ENCODE results near the gene BMAL1. TPM values are rescaled to one million over a fixed set of nuclear protein-coding genes. Genes with fewer than 3 reads are reported as not detected.

BMAL1 gene
- polyA plus RNA-seq, 3 donors, result 8.1 to 14.1 (median 12.7) TPM

GRCh38 chr11:13339195-13340153 is 61.9 kb downstream of the BMAL1 start:
- DNase-seq, result no peak

DNA sequence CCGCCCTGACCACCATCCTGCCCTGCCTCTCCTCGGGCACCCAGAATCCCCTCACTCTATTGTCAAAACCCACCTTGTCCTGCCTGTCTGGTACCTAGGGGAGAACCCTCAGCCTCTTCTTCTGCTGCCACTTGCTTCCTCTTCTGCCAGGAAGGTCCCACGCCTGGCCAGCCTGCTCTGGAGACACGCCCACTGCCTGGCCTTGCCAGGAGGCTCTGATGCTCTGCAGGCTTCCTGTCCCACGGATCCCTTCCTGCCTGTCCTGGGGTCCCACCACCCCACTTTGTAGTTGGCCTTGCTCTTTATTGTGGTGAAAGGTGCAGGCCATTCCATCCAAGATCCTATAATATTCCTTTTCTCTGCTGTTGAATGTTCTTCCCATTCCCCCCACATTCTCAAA is 63.4 kb downstream of the BMAL1 start:
- no peak for DNase-seq

- no peak for DNase-seq
Observed at GRCh38 chr11:13343067-13343466, 65.5 kb downstream of the BMAL1 start.

GRCh38 chr11:13343931-13344717 is 66.5 kb downstream of the BMAL1 start:
- DNase-seq, result peak; percentile 81

DNA sequence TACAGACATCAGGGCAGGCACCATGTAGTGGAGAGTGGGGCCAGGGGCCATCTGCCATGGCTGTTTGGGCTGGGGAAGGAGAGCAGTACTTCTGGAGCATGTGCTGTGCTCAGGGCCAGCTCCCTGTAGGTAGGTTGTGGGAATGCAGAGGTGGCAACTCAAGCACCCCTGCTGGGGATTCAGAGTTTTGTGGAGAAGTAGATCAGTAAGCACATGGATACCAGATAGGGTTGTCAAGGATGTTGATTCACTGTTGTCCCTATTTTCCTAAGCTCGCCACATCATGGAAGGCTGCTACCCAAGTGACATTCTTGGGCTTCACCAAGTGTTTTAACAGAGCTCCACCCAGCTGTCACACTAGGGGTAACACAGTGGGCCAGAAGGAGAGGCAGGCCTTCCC is 67.2 kb downstream of the BMAL1 start:
- no peak for DNase-seq

DNA sequence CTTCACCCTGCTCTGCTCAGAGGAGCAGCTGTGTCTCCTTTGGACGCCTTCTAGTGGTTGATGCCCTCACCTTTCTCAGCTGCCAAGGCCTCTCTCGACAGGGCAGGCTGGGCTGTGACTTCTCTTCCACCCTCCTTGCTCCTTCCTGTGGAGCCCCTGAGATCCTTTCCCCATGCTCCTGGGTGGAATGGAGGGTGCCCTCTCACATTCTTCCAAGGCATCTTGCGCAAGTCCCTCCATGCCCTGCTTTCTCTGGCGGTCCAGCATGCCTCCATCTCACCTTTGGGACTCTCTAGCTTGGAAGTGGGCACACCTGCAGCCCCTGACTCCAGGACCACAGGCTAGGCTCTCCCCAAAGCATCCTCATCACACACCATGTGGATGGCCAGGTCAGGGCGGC is 68.9 kb downstream of the BMAL1 start:
- no peak for DNase-seq

GRCh38 chr11:13347901-13348300 is 70.3 kb downstream of the BMAL1 start:
- DNase-seq, result no peak

DNA sequence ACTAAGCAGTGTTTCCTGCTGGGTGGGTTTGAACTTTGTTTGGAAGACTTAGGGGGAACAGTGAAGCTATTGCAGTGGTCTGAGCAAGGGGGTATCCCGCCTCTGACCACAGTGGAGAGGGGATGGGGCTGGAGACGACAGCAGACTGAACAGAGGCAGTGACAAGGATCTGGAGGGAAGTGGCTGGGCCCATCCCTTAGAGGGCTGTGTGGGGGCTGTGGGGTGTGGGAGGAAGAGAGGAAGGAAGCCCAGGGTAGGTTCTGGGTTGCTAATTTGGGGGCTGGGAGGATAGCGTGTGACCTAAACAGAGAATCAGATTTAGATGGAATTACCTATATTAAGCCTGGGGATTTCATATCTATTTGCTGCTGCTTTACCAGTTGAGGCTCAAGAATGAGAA is 70.7 kb downstream of the BMAL1 start:
- no peak for DNase-seq

DNA sequence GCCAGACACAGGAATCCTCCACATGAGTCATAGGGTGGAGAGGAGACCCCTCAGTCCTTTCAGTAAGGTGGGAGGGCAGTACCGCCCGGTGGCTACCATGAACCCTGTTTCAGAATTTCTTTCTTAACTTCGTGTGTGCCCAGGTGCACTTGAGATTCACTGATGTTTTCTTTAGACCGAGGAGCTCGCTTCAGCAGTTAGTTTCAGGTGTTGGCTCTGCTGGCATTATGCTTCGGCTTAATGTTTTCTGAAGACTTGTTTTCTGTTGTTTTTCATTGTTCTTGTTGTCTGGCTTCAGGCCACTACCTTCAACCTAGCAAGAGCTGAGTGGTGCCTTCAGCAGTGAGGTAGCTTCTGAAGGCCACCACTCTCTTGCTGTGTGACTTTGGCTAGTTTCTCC is 71.5 kb downstream of the BMAL1 start:
- DNase-seq, result no peak

DNA sequence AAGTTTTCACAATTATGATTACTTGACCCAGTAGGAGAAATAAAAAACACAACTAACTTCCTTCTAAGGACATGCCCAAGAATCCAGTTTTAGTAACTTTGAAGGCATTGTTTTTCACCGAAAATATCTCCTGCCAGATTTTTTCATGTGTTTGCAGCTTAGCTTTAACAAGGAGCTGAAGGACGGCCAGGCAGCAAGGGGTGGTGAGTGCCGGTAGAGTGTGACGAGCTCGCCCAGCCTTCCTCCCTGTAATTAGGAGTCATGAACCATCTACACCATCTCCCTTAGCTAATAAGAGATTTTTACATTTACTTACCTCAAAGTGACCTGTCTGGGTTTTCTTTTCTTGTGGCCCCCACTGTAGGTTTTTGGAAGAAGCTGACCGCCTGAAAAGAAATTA is 72.0 kb downstream of the BMAL1 start:
- no peak for DNase-seq

DNA sequence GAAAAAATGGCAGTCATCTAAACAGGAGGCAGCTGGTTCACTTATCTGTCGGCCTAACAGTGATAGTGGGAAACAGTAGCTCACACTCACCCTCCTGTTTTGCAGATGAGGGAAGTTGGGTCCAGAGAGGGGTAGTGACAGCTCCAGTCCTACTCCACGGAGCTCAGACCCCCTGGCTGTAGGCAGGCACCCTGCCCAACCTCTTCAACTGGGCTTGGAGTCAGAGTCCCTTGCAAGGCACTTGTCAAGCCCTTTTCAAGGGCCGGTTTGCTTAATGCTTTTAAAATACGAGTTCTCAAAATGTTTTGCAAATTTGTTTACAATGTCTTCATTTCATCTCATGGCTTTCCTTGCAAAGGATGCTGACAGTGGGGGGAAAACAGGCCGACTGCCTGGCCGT is 75.1 kb downstream of the BMAL1 start:
- no peak for DNase-seq

- DNase-seq, result no peak
Observed at GRCh38 chr11:13354335-13354734, 76.7 kb downstream of the BMAL1 start.

DNA sequence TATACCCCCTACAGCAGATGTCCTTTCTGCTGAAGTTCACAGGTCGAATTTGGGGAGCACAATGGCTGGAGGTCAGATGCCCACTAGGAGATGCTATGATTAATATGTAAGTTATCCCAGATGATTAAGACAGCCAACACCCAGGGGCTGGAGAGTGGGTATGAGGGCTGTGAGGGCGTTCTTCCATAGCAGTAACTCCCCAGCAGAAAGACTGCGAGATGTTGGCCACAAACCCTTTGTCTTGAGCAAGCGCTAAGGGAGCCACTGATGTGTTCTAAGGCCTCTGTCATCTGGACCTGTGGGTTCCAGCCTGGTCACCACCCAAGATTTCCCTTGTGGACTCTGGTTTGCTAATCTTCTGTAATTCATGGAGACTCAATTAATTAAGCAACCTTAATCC is 77.6 kb downstream of the BMAL1 start:
- no peak for DNase-seq

GRCh38 chr11:13357232-13357631 is 79.6 kb downstream of the BMAL1 start:
- no peak for DNase-seq

- no peak for DNase-seq
Observed at GRCh38 chr11:13358596-13359270, 81.1 kb downstream of the BMAL1 start.

DNA sequence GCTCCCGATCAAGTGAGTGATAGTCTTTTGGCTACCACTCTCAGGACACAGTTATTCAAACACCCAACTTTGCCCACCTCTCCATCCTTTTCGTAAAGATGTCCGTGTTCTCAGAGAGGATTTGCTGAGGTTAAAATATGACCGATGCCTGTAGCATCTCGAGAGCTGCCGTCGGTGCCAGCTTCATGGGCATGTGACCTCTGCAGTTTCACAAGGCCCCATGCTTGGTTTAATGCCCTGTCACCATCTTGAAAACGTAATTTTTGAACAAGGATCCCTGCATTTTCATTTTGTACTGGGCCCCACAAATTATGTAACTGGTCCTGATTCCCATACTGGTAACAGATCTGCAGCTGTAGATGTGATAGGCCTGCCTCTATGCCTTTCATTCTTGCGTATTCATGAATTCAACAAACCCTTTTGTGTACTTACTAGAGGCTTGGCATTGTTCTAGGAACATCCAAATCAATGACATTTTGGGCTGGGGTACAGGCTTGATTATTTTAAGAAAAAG is 85.1 kb downstream of the BMAL1 start:
- no peak for DNase-seq

DNA sequence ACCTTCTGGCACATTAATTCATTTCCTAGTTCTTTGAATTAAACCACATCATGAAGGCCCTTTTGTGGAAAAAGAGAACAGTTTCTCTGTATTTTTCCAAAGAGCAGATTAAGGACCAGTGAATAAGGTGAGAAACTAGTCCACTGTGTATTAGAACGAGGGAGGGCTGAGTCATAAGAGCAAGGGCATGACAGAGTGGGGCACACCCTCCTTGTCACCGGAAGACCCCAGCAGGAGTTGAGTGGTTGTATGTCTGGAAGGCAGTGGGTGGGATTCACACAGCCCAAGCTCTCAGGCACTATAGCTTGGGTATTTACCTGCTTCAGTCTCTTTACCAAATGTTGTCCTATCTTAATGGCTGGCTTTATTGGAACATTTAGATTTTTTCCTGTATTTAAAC is 86.8 kb downstream of the BMAL1 start:
- no peak for DNase-seq

- no peak for DNase-seq
Observed at GRCh38 chr11:13366266-13367026, 88.9 kb downstream of the BMAL1 start.

GRCh38 chr11:13367115-13367514 is 89.5 kb downstream of the BMAL1 start:
- DNase-seq, result no peak

DNA sequence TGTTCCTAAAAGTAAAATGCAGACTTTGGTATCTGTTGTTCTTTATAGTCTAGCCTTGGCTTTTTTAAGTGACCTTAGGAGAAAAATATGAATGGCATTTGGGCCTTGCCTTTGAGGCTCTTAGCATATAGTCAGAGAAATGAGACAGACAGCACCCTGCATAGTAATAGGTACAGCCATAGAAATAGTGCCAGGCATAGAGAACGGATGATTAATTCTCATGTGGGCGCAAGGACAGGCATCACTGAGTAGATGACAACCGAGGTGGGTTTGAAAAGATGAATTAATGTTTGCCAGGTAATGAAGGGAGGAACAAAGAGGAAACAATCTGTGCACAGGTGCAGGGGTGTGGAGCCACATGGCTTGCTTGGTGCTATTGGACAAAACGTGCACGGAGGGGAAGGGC is 90.5 kb downstream of the BMAL1 start:
- DNase-seq, result no peak

DNA sequence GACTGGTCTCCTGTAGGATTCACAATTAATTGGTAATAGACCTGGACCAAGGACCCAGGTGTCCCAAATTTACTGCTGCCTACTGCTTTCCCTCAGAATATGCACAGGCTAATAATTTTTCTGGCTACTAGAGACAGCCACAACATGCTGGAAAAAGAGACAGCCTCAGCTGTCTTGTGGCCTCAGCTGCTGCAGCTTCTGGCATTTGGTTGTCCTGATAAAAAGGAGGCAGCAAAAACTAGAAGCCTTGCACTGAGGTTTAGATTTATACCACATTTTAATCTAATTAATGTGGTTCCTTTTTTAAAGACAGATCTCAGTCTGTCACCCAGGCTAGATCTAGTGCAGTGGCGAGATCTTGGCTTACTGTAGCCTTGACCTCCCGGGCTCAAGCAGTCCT is 95.6 kb downstream of the BMAL1 start:
- DNase-seq, result no peak

- no peak for DNase-seq
Observed at GRCh38 chr11:13375798-13376197, 98.2 kb downstream of the BMAL1 start.

All from renal pelvis (tissue), 4 donors.